Ovary (tissue), 3 donors: ENCODE measurements around the gene DDX24.

Experiments
- CTCF ChIP-seq, 3 donors: fragments of 450-650 bp in 2 of 3; fragments of 200-600 bp in 1 of 3; IDR thresholded peaks; one replicate each; pipeline versions ENCODE4 v1.5.1 to v1.8.0; 2016 to 2022; ENCODE audit warnings: antibody characterized with exemption in 3 of 3, mild to moderate bottlenecking in 1 of 3
- POLR2A ChIP-seq: fragments of 450-650 bp; IDR thresholded peaks from one replicate; pipeline ENCODE4 v1.6.1; 2017; ENCODE audit warnings: antibody characterized with exemption, mild to moderate bottlenecking, moderate library complexity
- donor health status: DM: no; HTN: no; CAD: no.

- no peak for TF ChIP-seq CTCF (IDR thresholded peaks at IDR 0.05)
- no peak for TF ChIP-seq POLR2A
These were observed 6.0 kb downstream of the DDX24 start for GRCh38 chr14:94075008-94075407.
